Immature natural killer cell (primary cell): ENCODE data around the gene OBSCN. TPM values are rescaled to one million over a fixed set of nuclear protein-coding genes. Genes with fewer than 3 reads are reported as not detected.
"Not testable (repeated sequence)": the region's sequence is repeated elsewhere in the genome, so short reads cannot be mapped to it uniquely, and the experiment has no call there.

ENCODE experiments used
- DNase-seq, 3 donors: peaks; one replicate each; pipeline ENCODE4 v3.0.0; 2022; ENCODE audit warnings: mixed read lengths in 1 of 3
- H3K27ac Mint-ChIP-seq, 6 donors: one replicate each; pipeline ENCODE4 v1.8.0; 2020; ENCODE audit warnings: mixed read lengths in 6 of 6, mild to moderate bottlenecking in 5 of 6, inconsistent platforms in 4 of 6, moderate library complexity in 3 of 6
- H3K27me3 Mint-ChIP-seq, 3 donors: one replicate each; pipeline ENCODE4 v1.8.0; 2020 to 2021; ENCODE audit warnings: low read depth in 3 of 3, mild to moderate bottlenecking in 3 of 3, mixed read lengths in 3 of 3, moderate library complexity in 3 of 3, inconsistent platforms in 1 of 3
- H3K36me3 Mint-ChIP-seq, 3 donors: one replicate each; pipeline ENCODE4 v1.8.0; 2020; ENCODE audit warnings: mixed read lengths in 3 of 3, inconsistent platforms in 2 of 3, mild to moderate bottlenecking in 2 of 3
- H3K4me1 Mint-ChIP-seq, 2 donors: one replicate each; pipeline ENCODE4 v1.8.0; 2020; ENCODE audit warnings: inconsistent platforms in 2 of 2, mild to moderate bottlenecking in 2 of 2, mixed read lengths in 2 of 2, moderate library complexity in 1 of 2
- H3K4me3 Mint-ChIP-seq, 5 donors: one replicate each; pipeline ENCODE4 v1.8.0; 2020; ENCODE audit warnings: mild to moderate bottlenecking in 5 of 5, mixed read lengths in 5 of 5, inconsistent platforms in 3 of 5, moderate library complexity in 3 of 5
- H3K9me3 Mint-ChIP-seq, 6 donors: one replicate each; pipeline ENCODE4 v1.8.0; 2020; ENCODE audit warnings: mild to moderate bottlenecking in 6 of 6, mixed read lengths in 6 of 6, inconsistent platforms in 4 of 6, moderate library complexity in 3 of 6
- polyA plus RNA-seq, 3 donors: library from polyadenylated mRNA; unstranded; fragments of 300-500 nt; fragmentation: Illumina TruSeq; gene quantifications; one replicate each; pipeline ENCODE4 v1.2.3, GENCODE V29; 2021

The OBSCN gene
- polyA plus RNA-seq, 3 donors from 2014 or later, result 0.19 to 1.9 TPM; not detected in 1

DNA sequence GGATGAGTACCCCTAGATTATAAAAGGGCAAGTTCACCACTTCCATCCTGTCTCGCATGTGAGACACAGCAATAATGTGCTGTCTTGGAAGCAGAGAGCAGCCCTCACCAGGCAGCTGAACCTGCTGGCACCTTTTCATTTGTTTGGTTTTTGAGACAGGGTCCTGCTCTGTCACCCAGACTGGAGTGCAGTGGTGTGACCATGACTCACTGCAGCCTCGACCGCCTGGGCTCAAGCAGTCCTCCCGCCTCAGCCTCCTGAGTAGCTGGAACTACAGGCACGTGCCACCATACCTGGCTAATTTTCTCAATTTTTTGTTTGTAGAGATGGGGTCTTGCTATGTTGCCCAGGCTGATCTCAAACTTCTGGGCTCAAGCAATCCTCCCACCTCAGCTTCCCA lies 20.3 kb downstream of the OBSCN start:
- DNase-seq, H3K4me3 Mint-ChIP-seq, H3K9me3 Mint-ChIP-seq, H3K27me3 Mint-ChIP-seq, H3K27ac Mint-ChIP-seq, H3K4me1 Mint-ChIP-seq: not testable (repeated sequence)
- H3K36me3 Mint-ChIP-seq, result peaks cover 0 to 37% (median 14%) of the 10 kb centered on the region in 3 donors

DNA sequence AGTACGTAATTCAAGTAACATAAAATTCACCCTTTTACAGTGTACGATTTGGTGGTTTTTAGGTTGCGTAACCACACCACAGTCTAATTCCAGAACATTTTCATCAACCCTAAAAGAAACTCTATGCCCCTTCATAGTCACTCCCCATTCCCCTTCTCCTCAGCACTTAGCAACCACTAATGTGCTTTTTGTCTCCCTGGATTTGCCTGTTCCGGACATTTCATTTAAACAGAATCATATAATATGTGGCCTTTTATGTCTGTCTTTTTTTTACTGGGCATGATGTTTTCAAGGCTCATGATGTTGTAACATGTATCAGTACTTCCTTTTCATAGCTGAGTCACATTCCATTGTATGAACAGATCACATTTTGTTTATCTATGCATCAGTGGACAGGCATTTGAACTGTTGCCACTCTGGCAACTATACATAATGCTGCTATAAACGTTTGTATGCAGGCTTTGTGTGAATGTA lies 20.8 kb downstream of the OBSCN start:
- H3K36me3 Mint-ChIP-seq, result peaks cover 0 to 42% (median 17%) of the 10 kb centered on the region in 3 donors
- H3K27ac Mint-ChIP-seq, result no peak overlapping the region

DNA sequence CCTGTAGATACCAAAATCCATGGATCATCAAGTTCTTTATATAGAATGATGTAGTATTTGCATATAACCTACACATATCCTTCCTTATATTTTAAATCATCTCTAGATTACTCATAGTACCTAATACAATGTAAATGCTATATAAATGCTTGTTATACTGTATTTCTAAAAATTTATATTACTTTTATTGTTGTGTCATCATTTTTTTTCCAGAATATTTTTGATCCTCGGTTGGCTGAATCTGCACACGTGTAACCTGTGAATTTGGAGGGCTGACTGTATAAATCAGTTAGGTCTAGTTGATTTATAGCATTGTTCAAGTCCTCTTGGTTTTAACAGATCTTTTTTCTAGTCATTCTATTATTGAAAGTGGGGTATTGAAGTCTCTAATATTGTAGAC lies 23.3 kb downstream of the OBSCN start:
- Mint-ChIP-seq H3K27me3 (no peaks in the 10 kb centered on the region), H3K27ac (no peak overlapping the region), H3K4me1 (no peaks in the 10 kb centered on the region), H3K4me3 (no peak overlapping the region), H3K36me3 (peaks cover 0 to 28% (median 22%) of the 10 kb centered on the region in 3 donors), H3K9me3 (no peaks in the 10 kb centered on the region)
- DNase-seq, result no peak

More for the DNA sequence above, 20.8 kb downstream of the OBSCN start:
- no peaks in the 10 kb centered on the region for H3K27me3 Mint-ChIP-seq
- DNase-seq, result no peak
- no peaks in the 10 kb centered on the region for H3K4me1 Mint-ChIP-seq
- no peaks in the 10 kb centered on the region for H3K9me3 Mint-ChIP-seq
- no peak overlapping the region for H3K4me3 Mint-ChIP-seq

- DNase-seq, result no peak
- Mint-ChIP-seq H3K4me3 (no peak overlapping the region), H3K9me3 (no peaks in the 10 kb centered on the region), H3K27ac (no peak overlapping the region), H3K36me3 (peaks cover 0 to 34% (median 26%) of the 10 kb centered on the region in 3 donors), H3K4me1 (peaks cover 0 to 5% of the 10 kb centered on the region in 2 donors), H3K27me3 (peaks cover 0 to 6% (median 0%) of the 10 kb centered on the region in 3 donors)
Observed at GRCh38 chr1:228233136-228233535, 25.3 kb downstream of the OBSCN start.

GRCh38 chr1:228234921-228235320 lies 27.1 kb downstream of the OBSCN start:
- H3K4me3 Mint-ChIP-seq, result no peak overlapping the region
- no peak for DNase-seq
- H3K27ac Mint-ChIP-seq, result no peak overlapping the region
- peaks cover 0 to 5% of the 10 kb centered on the region in 2 donors for H3K4me1 Mint-ChIP-seq
- H3K9me3 Mint-ChIP-seq, result peaks cover 0 to 4% (median 0%) of the 10 kb centered on the region in 6 donors
- peaks cover 0 to 41% (median 33%) of the 10 kb centered on the region in 3 donors for H3K36me3 Mint-ChIP-seq
- peaks cover 0 to 6% (median 0%) of the 10 kb centered on the region in 3 donors for H3K27me3 Mint-ChIP-seq

DNA sequence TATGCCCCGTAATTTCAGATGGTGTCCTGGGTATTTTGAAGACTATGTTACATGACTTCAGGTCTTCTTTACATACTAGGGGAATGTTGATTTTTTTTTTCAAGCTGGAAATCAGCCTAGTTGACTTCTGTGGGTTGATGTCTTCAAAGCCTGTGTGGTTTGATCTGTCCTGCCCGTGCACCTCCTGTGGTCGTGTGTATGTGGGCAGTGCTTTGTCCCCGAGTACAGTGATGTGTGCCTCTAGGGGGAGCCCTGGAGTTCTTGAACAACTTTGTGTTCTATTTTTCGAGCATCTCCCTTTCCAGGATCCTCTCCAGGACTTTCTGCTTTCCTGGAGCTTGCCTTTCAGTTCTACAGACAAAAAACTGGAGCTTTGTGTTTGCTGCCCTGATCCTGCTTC lies 28.9 kb downstream of the OBSCN start:
- H3K4me3 Mint-ChIP-seq, result no peak overlapping the region
- H3K4me1 Mint-ChIP-seq, result peaks cover 0 to 5% of the 10 kb centered on the region in 2 donors

GRCh38 chr1:228238007-228238406 lies 30.2 kb downstream of the OBSCN start:
- no peak overlapping the region for H3K27ac Mint-ChIP-seq
- DNase-seq, result no peak
- H3K4me3 Mint-ChIP-seq, result no peak overlapping the region
- peaks cover 13 to 25% (median 20%) of the 10 kb centered on the region in 6 donors for H3K9me3 Mint-ChIP-seq
- H3K27me3 Mint-ChIP-seq, result peaks cover 0 to 6% (median 1%) of the 10 kb centered on the region in 3 donors
- H3K4me1 Mint-ChIP-seq, result peaks cover 0 to 5% of the 10 kb centered on the region in 2 donors
- peaks cover 15 to 55% (median 51%) of the 10 kb centered on the region in 3 donors for H3K36me3 Mint-ChIP-seq

More for the DNA sequence above, 28.9 kb downstream of the OBSCN start:
- Mint-ChIP-seq H3K27me3 (peaks cover 0 to 6% (median 1%) of the 10 kb centered on the region in 3 donors), H3K27ac (no peak overlapping the region), H3K36me3 (peaks cover 8 to 48% (median 42%) of the 10 kb centered on the region in 3 donors), H3K9me3 (peaks cover 5 to 12% (median 9%) of the 10 kb centered on the region in 6 donors)
- DNase-seq, result peak in 1 of 3 donors; percentile 22

DNA sequence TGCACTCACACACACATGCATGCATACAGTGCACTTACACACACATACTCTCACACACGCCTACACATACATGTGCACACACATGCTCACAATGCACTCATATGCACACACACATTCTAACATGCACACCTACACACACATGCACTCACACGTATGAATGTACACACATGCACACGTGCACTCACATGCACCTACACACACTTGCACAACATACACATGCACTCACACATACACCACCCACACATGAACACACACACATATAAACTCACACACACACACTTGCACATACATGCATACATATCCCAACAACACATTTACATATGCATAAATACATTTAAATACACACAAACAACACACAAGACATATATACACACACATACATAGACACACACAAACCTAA lies 30.6 kb downstream of the OBSCN start:
- Mint-ChIP-seq H3K27me3 (peaks cover 0 to 6% (median 1%) of the 10 kb centered on the region in 3 donors), H3K4me3 (no peak overlapping the region), H3K27ac (no peak overlapping the region), H3K36me3 (peaks cover 15 to 56% (median 51%) of the 10 kb centered on the region in 3 donors), H3K9me3 (peaks cover 13 to 29% (median 23%) of the 10 kb centered on the region in 6 donors), H3K4me1 (peaks cover 0 to 5% of the 10 kb centered on the region in 2 donors)
- no peak for DNase-seq

DNA sequence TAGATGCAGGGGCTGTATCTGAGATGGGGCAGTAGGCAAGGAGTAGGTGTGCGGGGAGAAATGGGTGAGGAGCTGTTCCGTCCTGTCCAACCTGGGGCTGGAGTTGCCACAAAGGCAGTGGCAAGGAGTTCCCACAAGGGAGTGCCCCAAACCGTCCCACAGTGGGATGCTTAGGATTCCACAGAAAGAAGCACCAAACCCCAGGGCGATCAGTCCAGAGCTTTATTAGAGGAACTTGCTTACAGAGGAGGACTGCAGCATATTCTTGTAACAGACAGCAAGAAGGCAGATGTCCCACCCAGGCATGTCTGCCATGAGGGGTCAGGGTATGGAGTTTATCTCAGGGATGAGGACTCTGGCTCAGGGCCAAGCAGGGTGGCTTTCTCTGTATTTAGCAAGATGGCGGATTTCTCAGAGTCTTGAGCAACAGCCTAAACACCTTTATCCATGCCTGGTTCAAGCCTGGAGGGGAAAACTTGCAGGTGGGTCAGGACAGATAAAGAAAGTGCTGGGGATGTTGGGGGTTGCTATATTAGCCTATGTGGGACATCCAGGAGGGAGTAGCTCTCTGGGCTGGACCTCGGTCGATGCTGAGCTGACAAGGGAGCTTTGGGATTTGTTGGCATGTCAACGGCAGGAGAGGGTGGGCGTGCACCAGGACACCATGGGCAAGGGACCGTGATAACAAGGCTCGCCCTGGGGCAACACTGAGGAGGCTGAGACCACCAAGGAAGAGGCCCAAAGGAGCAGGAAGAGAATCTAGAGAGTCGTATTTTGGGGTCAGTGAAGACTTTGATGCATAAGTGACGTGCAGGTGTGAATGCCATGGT lies 32.8 kb downstream of the OBSCN start:
- H3K36me3 Mint-ChIP-seq, result peaks cover 33 to 73% (median 61%) of the 10 kb centered on the region in 3 donors
- no peak overlapping the region for H3K4me3 Mint-ChIP-seq
- no peak overlapping the region for H3K27ac Mint-ChIP-seq
- DNase-seq, result no peak
- H3K27me3 Mint-ChIP-seq, result peaks cover 0 to 6% (median 1%) of the 10 kb centered on the region in 3 donors
- H3K9me3 Mint-ChIP-seq, result peaks cover 13 to 42% (median 31%) of the 10 kb centered on the region in 6 donors
- H3K4me1 Mint-ChIP-seq, result peaks cover 0 to 5% of the 10 kb centered on the region in 2 donors

DNA sequence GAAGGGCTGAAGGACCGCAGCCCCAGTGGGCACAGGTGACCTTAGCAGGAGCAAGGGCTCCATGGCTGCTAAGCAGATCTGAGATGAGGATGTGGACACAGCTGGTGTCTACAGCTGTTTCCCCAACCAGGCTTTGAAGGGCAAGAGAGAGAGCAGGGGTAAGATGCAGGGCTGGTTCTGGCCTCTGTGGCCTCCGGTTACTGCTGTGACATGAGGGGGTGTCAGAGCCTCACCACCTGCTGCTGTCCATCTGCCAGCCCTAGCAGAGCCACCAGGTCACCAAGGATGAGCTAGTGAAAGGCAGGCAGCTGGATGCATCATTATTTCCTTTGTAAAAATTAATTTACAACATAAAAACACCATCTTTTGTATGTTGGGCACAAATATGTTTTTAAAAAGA lies 33.4 kb downstream of the OBSCN start:
- H3K4me1 Mint-ChIP-seq, result peaks cover 0 to 5% of the 10 kb centered on the region in 2 donors
- H3K36me3 Mint-ChIP-seq, result peaks cover 36 to 76% (median 64%) of the 10 kb centered on the region in 3 donors
- no peak overlapping the region for H3K27ac Mint-ChIP-seq
- H3K4me3 Mint-ChIP-seq, result no peak overlapping the region
- no peak for DNase-seq
- H3K27me3 Mint-ChIP-seq, result peaks cover 0 to 5% (median 1%) of the 10 kb centered on the region in 3 donors
- peaks cover 13 to 42% (median 34%) of the 10 kb centered on the region in 6 donors for H3K9me3 Mint-ChIP-seq

- H3K36me3 Mint-ChIP-seq, result peaks cover 39 to 80% (median 71%) of the 10 kb centered on the region in 3 donors
- peaks cover 13 to 42% (median 35%) of the 10 kb centered on the region in 6 donors for H3K9me3 Mint-ChIP-seq
Observed at GRCh38 chr1:228242409-228242808, 34.6 kb downstream of the OBSCN start.

GRCh38 chr1:228243093-228243492 lies 35.2 kb downstream of the OBSCN start:
- H3K4me1 Mint-ChIP-seq, result no peaks in the 10 kb centered on the region
- peaks cover 39 to 85% (median 74%) of the 10 kb centered on the region in 3 donors for H3K36me3 Mint-ChIP-seq
- H3K27me3 Mint-ChIP-seq, result peaks cover 0 to 1% (median 0%) of the 10 kb centered on the region in 3 donors
- no peak overlapping the region for H3K4me3 Mint-ChIP-seq
- H3K9me3 Mint-ChIP-seq, result peaks cover 13 to 42% (median 35%) of the 10 kb centered on the region in 6 donors
- DNase-seq, result no peak
- H3K27ac Mint-ChIP-seq, result no peak overlapping the region

More at GRCh38 chr1:228242409-228242808, 34.6 kb downstream of the OBSCN start:
- Mint-ChIP-seq H3K4me1 (no peaks in the 10 kb centered on the region), H3K27ac (no peak overlapping the region), H3K4me3 (no peak overlapping the region), H3K27me3 (peaks cover 0 to 1% (median 0%) of the 10 kb centered on the region in 3 donors)
- no peak for DNase-seq

DNA sequence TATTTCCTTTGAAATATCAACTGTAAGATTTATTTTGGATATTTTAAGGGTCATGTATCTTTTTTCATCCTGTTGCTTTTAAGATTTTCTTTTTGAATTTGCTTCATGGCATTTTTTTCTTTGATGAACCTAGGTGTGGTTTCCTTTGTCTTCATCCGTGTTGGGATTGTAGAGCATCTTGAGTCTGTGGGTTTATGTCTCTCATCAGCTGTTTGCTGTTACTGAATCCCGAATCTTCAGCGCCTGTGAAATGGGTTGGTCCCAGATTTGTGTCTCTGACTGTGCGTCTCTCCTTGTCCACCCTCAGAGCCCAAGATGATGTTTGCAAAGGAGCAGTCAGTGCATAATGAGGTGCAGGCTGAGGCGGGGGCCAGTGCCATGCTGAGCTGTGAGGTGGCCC lies 36.1 kb downstream of the OBSCN start:
- H3K27me3 Mint-ChIP-seq, H3K27ac Mint-ChIP-seq, H3K4me3 Mint-ChIP-seq, DNase-seq, H3K4me1 Mint-ChIP-seq: not testable (repeated sequence)
- H3K36me3 Mint-ChIP-seq, result peaks cover 39 to 82% (median 70%) of the 10 kb centered on the region in 3 donors
- peaks cover 12 to 42% (median 35%) of the 10 kb centered on the region in 6 donors for H3K9me3 Mint-ChIP-seq

GRCh38 chr1:228245111-228245510 lies 37.3 kb downstream of the OBSCN start:
- Mint-ChIP-seq H3K4me3 (no peak overlapping the region), H3K9me3 (peaks cover 7 to 42% (median 35%) of the 10 kb centered on the region in 6 donors), H3K27ac (no peak overlapping the region), H3K27me3 (peaks cover 0 to 1% (median 0%) of the 10 kb centered on the region in 3 donors), H3K36me3 (peaks cover 39 to 81% (median 73%) of the 10 kb centered on the region in 3 donors), H3K4me1 (no peaks in the 10 kb centered on the region)
- no peak for DNase-seq
